GM19351 (cell line): ENCODE results near the gene CDH4.

Experiments used
- ATAC-seq: cut with Tn5 transposase; IDR thresholded peaks from one replicate; pipeline ENCODE4 v1.9.1; 2021; ENCODE audit warnings: mild to moderate bottlenecking, moderate library complexity; ENCODE audit not compliant: unreplicated experiment

Gene CDH4

DNA sequence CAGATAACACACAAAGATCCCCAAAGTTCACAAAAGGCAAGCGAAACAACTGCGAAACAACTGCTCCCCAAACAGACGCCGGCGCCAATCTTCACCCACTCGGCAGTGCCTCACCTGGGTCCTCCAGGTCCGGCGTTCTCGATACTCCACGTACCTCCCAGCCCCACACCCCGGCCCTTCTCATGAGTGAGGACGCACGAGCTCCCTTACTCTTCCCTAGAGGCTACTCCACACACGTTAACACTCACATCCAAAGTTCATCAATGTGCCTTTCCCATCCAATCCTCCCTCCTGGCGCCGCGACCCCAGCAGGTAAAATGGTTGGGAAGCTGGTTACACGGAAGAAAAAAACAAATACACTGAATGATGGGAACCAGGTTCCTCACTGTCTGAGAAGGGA is 736.6 kb downstream of the CDH4 start:
- no peak for ATAC-seq

DNA sequence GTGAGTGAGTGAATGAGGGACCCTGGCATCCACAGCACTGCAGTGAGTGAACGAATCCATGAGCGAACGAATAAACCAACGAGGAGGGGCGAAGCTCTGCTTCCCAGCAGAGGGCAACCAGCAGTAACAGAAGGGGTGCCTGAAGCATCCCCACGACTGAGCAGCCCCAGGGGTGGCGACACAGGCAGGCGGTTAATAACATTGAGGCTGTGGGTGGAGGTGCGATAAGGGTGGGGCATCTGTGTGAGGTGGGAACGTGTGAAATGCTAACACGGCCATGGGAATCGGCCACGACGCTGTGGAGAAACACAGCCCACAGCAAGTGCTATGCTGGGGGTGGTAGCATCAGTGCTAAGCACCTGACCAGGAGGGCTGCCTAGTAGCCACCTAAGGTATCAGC is 737.7 kb downstream of the CDH4 start:
- no peak for ATAC-seq
